A673 (cell line): Measurements from ENCODE around the gene GRID1. TPM values are rescaled to one million over a fixed set of nuclear protein-coding genes. Genes with fewer than 3 reads are reported as not detected.

ENCODE experiments used
- BruUV-seq: library from RNA; stranded (reverse); fragments of 400-500 nt; replicated peaks from 2 replicates; lab custom pipeline; 2021; lab: Mats Ljungman, UMichigan
- CTCF ChIA-PET: fragments of 300-600 bp; sonication (Branson Sonifier 250); formaldehyde crosslinking; loops from one replicate; lab custom pipeline; 2022; ENCODE audit warnings: antibody characterized with exemption; lab: Charles Lee
- POLR2A ChIA-PET: fragments of 300-600 bp; sonication (Branson Sonifier 250); formaldehyde crosslinking; loops from one replicate; lab custom pipeline; 2022; ENCODE audit warnings: antibody characterized with exemption; ENCODE audit not compliant: low non-redundant PET; lab: Charles Lee
- DNase-seq: peaks from one replicate; pipeline ENCODE4 v3.0.0-alpha.2; 2015; ENCODE audit warnings: low spot score
- H3K27ac ChIP-seq: fragments of 200-600 bp; sonication (generic); 2 replicates; pipeline ENCODE4 v1.5.1; 2016; ENCODE audit warnings: mixed run types, low read depth, mild to moderate bottlenecking, mixed read lengths, antibody characterized with exemption, low read length; ENCODE audit not compliant: poor library complexity, severe bottlenecking
- H3K27me3 ChIP-seq: fragments of 200-600 bp; sonication (generic); replicated peaks from 2 replicates; pipeline ENCODE4 v1.6.1; 2017; ENCODE audit warnings: mixed run types, low read depth, mild to moderate bottlenecking, mixed read lengths, antibody characterized with exemption, low read length; ENCODE audit not compliant: insufficient read depth, poor library complexity
- H3K36me3 ChIP-seq: fragments of 200-600 bp; sonication (generic); 2 replicates; pipeline ENCODE4 v1.6.1; 2016; ENCODE audit warnings: mixed run types, mild to moderate bottlenecking, mixed read lengths, antibody characterized with exemption, low read length; ENCODE audit not compliant: insufficient read depth, poor library complexity, severe bottlenecking
- H3K4me1 ChIP-seq: fragments of 200-600 bp; sonication (generic); 2 replicates; pipeline ENCODE4 v1.6.1; 2017; ENCODE audit warnings: mixed run types, mild to moderate bottlenecking, mixed read lengths, antibody characterized with exemption, low read length; ENCODE audit not compliant: insufficient read depth, poor library complexity, severe bottlenecking
- H3K4me3 ChIP-seq: fragments of 200-600 bp; sonication (generic); 2 replicates; pipeline ENCODE4 v1.5.1; 2016; ENCODE audit warnings: low read depth, mixed run types, mild to moderate bottlenecking, mixed read lengths, low read length; ENCODE audit not compliant: poor library complexity, severe bottlenecking
- H3K9me3 ChIP-seq: fragments of 200-600 bp; sonication (generic); 2 replicates; pipeline ENCODE4 v1.6.1; 2016; ENCODE audit warnings: mixed run types, low read depth, mild to moderate bottlenecking, mixed read lengths, antibody characterized with exemption, low read length; ENCODE audit not compliant: poor library complexity, severe bottlenecking
- EZH2 ChIP-seq: fragments of 200-600 bp; sonication (generic); IDR thresholded peaks from 2 replicates; pipeline ENCODE4 v1.6.1; 2017; ENCODE audit warnings: borderline replicate concordance, low read depth, mild to moderate bottlenecking, mixed read lengths, antibody characterized with exemption, low read length; ENCODE audit not compliant: poor library complexity, severe bottlenecking
- intact Hi-C: fragments of 100-400 bp; cut with micrococcal nuclease; formaldehyde crosslinking; loops from one replicate; pipeline ENCODE4 v1.10.0; 2022; ENCODE audit not compliant: unreplicated experiment
- total RNA-seq: library from RNA; stranded (reverse); gene quantifications from 2 replicates; pipeline ENCODE4 v1.2.3, GENCODE V29; 2021
- TF ChIP-seq, protein P1 (sequence below): fragments of 300-800, 200-600 bp; sonication (generic); conservative IDR thresholded peaks from 2 replicates; pipeline ENCODE4 v1.5.1; 2017; ENCODE audit warnings: low read depth, mild to moderate bottlenecking, antibody characterized with exemption, low read length, moderate library complexity, mixed read lengths

The GRID1 gene
- total RNA-seq, 1 experiment from 2014 or later: not detected

DNA sequence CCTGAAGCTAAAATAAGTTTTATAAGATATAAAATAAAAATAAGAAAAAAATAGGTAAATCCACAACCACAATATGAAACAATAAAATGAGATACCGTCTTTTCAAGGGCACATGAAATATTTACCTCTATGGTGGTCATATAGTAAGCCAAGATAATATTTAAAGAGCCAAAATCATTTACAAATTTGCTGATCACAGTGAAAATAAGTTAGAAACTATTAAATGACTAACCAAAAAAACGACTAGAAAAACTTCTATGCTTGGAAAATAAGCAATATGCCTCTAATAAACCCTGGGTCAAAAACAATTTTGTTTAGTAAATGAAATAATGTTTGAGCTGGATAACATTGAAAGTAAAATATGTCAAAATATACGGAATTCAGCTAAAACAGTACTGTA is 535.2 kb downstream of the GRID1 start:
- H3K36me3 ChIP-seq: no peaks in the 10 kb centered on the region
- no TSS peak for BruUV-seq
- no peak overlapping the region for H3K27ac ChIP-seq
- POLR2A ChIA-PET: no interaction called here
- CTCF ChIA-PET: no interaction called here
- TF ChIP-seq, protein P1, sequence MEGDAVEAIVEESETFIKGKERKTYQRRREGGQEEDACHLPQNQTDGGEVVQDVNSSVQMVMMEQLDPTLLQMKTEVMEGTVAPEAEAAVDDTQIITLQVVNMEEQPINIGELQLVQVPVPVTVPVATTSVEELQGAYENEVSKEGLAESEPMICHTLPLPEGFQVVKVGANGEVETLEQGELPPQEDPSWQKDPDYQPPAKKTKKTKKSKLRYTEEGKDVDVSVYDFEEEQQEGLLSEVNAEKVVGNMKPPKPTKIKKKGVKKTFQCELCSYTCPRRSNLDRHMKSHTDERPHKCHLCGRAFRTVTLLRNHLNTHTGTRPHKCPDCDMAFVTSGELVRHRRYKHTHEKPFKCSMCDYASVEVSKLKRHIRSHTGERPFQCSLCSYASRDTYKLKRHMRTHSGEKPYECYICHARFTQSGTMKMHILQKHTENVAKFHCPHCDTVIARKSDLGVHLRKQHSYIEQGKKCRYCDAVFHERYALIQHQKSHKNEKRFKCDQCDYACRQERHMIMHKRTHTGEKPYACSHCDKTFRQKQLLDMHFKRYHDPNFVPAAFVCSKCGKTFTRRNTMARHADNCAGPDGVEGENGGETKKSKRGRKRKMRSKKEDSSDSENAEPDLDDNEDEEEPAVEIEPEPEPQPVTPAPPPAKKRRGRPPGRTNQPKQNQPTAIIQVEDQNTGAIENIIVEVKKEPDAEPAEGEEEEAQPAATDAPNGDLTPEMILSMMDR: no peak
- no peaks in the 10 kb centered on the region for H3K27me3 ChIP-seq
- H3K4me1 ChIP-seq: no peaks in the 10 kb centered on the region
- H3K4me3 ChIP-seq: no peak overlapping the region
- no peaks in the 10 kb centered on the region for H3K9me3 ChIP-seq
- no peak for DNase-seq
- intact Hi-C loops: no loop called here

DNA sequence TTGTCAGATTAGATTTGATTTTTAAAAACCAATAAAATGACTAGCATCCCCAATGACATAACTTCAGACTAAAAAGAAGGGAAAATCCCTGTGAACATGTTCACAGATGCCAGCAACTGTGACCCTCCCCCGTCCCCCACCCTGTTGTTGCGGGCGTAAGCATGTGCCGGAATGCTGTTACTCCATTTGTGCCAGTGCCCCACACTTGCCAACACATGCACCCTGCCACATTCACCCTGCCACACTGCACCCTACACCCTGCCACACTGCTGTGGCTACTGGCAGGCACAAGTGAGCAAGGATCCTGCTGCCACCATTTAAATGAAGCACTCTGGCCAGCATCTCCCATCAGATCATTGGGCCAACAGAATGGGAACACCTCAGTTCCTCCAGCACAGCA is 540.2 kb downstream of the GRID1 start:
- DNase-seq: no peak
- no peaks in the 10 kb centered on the region for H3K27me3 ChIP-seq
- no peak overlapping the region for H3K27ac ChIP-seq
- ChIA-PET POLR2A (no interaction called here), CTCF (no interaction called here)
- intact Hi-C loops: no loop called here
- H3K36me3 ChIP-seq: no peaks in the 10 kb centered on the region
- H3K4me1 ChIP-seq: no peaks in the 10 kb centered on the region
- TF ChIP-seq, protein P1: no peak
- no peak for TF ChIP-seq EZH2
- no peaks in the 10 kb centered on the region for H3K9me3 ChIP-seq
- no peak overlapping the region for H3K4me3 ChIP-seq
- BruUV-seq: no TSS peak

DNA sequence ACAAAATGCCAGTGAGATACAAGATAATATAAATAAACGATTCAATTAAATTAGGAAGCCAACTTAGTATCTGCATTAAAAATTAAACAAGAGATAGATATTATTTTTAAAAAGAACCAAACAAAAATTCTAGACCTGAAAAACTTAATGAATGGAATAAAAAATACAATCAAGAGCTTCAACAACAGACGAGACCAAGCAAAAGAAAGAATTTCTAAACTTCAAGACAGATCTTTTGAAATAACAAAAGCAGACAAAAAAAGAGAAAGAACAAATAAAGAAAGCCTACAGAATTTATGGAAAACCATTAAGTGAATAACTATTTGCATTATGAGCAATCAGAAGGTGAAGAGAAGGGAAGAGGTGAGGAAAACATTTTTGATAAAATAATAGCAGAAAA is 555.2 kb downstream of the GRID1 start:
- no peaks in the 10 kb centered on the region for H3K36me3 ChIP-seq
- no TSS peak for BruUV-seq
- H3K27ac ChIP-seq: no peak overlapping the region
- no peaks in the 10 kb centered on the region for H3K27me3 ChIP-seq
- intact Hi-C loops: no loop called here
- TF ChIP-seq, protein P1: no peak
- no peak for TF ChIP-seq EZH2
- peaks cover 4% of the 10 kb centered on the region for H3K9me3 ChIP-seq
- ChIA-PET CTCF (no interaction called here), POLR2A (no interaction called here)
- no peaks in the 10 kb centered on the region for H3K4me1 ChIP-seq
- DNase-seq: no peak
- no peak overlapping the region for H3K4me3 ChIP-seq
